GM15510 (cell line): Measurements from ENCODE around the gene GSTA1.
"Not testable (repeated sequence)": the region's sequence is repeated elsewhere in the genome, so short reads cannot be mapped to it uniquely, and the experiment has no call there.

Source experiments
- POLR2A ChIP-seq: IDR thresholded peaks from 3 replicates; pipeline ENCODE4 v1.6.1; 2011; ENCODE audit warnings: borderline replicate concordance; ENCODE audit not compliant: insufficient read length; ENCODE audit errors: extremely low read depth

Gene GSTA1

DNA sequence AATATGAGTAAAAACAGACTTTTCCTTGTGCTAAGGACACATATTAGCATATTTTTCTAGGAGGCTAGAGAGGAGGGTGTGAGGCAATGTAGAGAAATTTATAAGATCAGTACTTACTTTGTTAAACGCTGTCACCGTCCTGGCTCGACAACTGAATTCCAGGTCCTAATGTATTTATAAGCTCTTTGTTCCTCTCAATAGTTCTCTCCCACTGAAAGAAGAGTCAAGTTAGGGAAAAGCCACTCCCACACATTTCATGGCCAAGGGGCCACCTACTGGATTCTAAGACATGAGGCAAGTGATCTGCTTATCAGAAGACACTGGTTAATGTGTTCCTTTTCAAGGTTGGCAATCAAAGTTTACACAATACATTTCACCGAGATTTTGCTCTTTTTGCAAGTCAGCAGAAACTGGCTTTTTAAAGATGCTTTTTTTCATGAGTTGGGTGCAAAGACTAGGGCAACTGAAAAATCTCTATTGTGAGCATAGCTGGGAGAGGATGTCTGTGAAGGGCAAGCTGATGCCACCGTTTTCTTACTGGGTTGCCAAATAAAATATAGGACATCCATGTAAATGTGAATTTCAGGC is at the start of gene GSTA1:
Gene GSTA1, minus strand, starts transcription at position 149 of the 588 bp plus-strand sequence. CDS start 4,549 bp downstream, outside the sequence.
- not testable (repeated sequence) for TF ChIP-seq POLR2A

GRCh38 chr6:52849137-52849536 is 45.5 kb upstream of the GSTA1 start:
- no peak for TF ChIP-seq POLR2A

GRCh38 chr6:52846002-52846401 is 42.4 kb upstream of the GSTA1 start:
- no peak for TF ChIP-seq POLR2A

DNA sequence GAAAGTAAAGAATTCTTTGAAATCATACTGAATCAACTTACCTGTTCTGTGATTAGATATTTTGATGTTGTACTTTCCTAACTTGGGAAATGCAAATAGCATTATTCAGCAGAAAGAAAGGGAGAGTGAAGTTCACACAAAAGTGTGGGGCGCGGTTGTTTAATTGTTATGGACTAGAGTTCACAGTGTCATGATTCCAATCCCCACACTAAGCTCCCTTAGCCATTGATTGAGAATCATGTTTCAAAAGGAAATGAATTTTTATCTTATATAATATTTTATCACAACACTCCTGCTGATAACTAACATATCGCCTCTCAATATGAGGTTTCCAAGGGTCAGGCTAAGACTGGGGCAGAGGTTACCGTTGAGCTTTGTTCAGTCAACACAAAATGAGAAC is 40.0 kb upstream of the GSTA1 start:
- TF ChIP-seq POLR2A, result no peak

DNA sequence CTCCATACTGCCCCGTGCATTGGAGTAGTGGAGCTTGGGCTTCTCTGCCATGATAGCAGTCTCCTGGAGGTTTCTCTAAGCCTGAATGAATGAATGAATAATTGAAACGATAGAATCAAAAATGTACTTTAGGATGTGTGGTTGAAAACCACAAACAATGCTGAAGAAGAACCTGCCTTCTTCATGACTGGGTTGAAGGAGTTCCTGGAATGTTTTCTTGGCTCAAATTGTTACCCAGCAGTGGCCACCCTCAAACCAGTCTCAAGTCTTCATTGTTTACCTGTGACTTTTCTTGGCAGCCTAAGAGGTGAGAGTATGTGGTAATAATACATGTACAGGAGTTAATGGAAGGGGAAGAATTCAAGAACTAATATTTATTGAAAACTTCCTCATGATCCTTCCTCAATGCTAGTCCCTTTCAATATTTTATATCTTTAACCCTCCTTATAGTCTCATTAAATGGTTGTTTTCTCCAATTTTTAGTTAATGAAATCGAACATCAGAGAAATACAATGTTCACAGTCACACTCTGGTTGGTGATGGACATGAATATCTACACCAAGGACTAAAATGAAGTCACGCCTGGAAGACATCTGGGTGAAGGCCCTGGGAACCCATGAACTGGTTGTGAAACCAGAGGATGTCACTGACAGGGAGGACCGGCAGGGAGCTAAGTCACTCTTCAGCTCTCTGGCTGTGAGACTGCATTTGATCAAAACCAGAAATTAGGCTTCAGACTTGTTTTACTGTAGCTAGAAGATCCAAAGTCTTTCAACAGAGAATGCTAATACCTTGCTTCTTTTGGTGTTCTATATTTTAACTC is 37.4 kb upstream of the GSTA1 start, which contains the start of gene GSTA5:
Gene GSTA5, minus strand, starts transcription at position 51 of the 823 bp plus-strand sequence.
- no peak for TF ChIP-seq POLR2A

DNA sequence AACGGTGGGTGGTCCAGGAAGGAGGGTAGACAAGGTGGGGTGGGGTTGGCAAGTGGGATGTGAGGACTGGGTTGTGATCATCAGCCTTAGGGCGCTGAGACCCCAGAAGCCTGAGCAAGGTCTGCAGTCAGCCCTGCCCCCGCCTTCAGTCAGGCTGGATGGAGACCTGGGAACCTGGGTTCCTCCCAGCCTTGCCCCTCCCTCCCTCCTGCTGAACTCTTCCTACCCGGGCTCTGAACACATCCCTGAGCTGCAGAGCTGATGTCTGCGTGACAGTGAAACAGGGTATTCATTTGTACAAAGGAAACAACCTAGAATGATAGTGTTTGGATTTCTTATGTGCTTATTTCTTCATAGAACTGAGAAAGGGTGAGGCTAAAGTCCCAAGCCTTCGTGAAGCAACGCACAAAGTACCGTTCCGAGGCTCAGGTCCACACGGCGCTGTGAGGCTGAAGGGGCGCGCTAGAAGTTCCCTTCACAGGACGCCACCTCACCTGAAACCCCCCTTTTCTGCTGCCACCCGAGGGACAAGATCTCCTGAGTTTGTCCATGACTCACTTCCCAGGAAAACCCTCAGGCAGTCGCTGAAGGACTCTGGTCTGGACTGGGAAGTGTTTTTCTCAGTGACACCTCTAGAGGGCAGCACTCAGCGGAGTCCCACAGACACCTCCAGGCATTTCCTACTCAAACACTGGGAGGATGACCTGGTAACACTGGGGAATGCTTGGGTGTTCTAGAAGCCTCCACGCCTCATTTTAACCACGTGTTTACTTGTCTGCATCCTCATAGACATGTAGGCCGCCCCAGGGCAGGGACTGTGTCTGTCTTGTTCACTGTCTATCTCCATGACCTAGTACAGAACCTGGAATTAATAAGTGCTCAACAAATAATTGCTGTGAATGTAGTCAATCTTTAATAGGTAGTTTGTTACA is 35.8 kb upstream of the GSTA1 start:
- TF ChIP-seq POLR2A, result no peak

GRCh38 chr6:52834481-52834880 is 30.9 kb upstream of the GSTA1 start:
- TF ChIP-seq POLR2A, result no peak

GRCh38 chr6:52829046-52829817 is 25.6 kb upstream of the GSTA1 start:
- no peak for TF ChIP-seq POLR2A

DNA sequence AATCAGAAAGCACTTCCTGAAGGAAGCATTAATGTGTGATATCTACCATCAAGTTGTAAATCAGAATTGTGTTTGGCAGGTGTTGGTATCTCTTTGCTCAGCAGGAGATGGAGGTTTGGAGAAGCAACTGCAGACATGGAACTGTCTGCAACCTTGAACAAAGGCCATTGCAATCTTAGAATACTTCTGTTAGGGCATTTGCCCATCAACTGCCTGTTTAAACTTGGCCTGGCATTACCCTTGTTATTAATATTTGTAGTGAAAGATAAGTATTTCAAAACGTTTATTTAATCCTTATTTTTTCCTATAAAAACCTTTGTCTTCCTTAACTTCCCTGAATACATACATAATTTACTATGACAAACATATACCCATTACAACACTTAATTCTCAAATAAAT is 22.9 kb upstream of the GSTA1 start:
- no peak for TF ChIP-seq POLR2A

- TF ChIP-seq POLR2A, result no peak
These were observed 18.2 kb upstream of the GSTA1 start for GRCh38 chr6:52821842-52822241.

- no peak for TF ChIP-seq POLR2A
These were observed 16.6 kb upstream of the GSTA1 start for GRCh38 chr6:52820198-52820597.

GRCh38 chr6:52815167-52816092 is 11.8 kb upstream of the GSTA1 start:
- no peak for TF ChIP-seq POLR2A

- no peak for TF ChIP-seq POLR2A
These were observed 5.0 kb upstream of the GSTA1 start for GRCh38 chr6:52808660-52809059.
